Endothelial cell of umbilical vein (primary cell): Measurements from ENCODE around the gene RAD18. TPM values are rescaled to one million over a fixed set of nuclear protein-coding genes. Genes with fewer than 3 reads are reported as not detected.

Source experiments
- BruUV-seq: library from RNA; stranded (reverse); fragments of 400-500 nt; replicated peaks from 2 replicates; lab custom pipeline; 2021; lab: Mats Ljungman, UMichigan
- CTCF ChIA-PET: fragments of 300-600, 350-600 bp; sonication (Branson Sonifier 250); formaldehyde crosslinking; loops from one replicate; lab custom pipeline; 2021; ENCODE audit warnings: antibody characterized with exemption, inconsistent platforms; lab: Charles Lee
- POLR2A ChIA-PET: fragments of 300-600, 350-600 bp; sonication (Branson Sonifier 250); formaldehyde crosslinking; loops from one replicate; lab custom pipeline; 2021; ENCODE audit warnings: antibody characterized with exemption, inconsistent platforms; lab: Charles Lee
- DNase-seq: peaks from one replicate; pipeline ENCODE4 v3.0.0-alpha.2; 2011; ENCODE audit warnings: low read depth, low spot score
- FAIRE-seq: peaks from 2 replicates; lab custom pipeline; 2011; peaks lifted over from hg19 to GRCh38; lab: Jason Lieb, UNC
- H2AFZ ChIP-seq: 2 replicates; pipeline ENCODE4 v1.6.0; 2012; ENCODE audit warnings: low read depth, low read length, control low read depth, inconsistent platforms
- H3K27ac ChIP-seq: 2 replicates; pipeline ENCODE4 v1.5.1; 2011; ENCODE audit warnings: low read depth, mild to moderate bottlenecking, control low read depth, low read length, moderate library complexity; ENCODE audit not compliant: insufficient read depth
- H3K27me3 ChIP-seq, 2 experiments: 2 replicates each; pipeline versions ENCODE4 v1.6.0 to v1.6.1; 2011; ENCODE audit warnings: low read length in 2 of 2, mixed read lengths in 1 of 2; ENCODE audit not compliant: control insufficient read depth in 2 of 2, insufficient read depth in 2 of 2
- H3K36me3 ChIP-seq, 2 experiments: 2 replicates in 1 of 2; 3 replicates in 1 of 2; pipeline ENCODE4 v1.5.1; 2011; ENCODE audit warnings: low read length in 2 of 2, mild to moderate bottlenecking in 1 of 2, moderate library complexity in 1 of 2; ENCODE audit not compliant: control insufficient read depth in 2 of 2, insufficient read depth in 2 of 2; ENCODE audit errors: extremely low read depth in 1 of 2
- H3K4me1 ChIP-seq: 3 replicates; pipeline ENCODE4 v1.5.1; 2011; ENCODE audit warnings: mild to moderate bottlenecking, low read length; ENCODE audit not compliant: control insufficient read depth, insufficient read depth; ENCODE audit errors: extremely low read depth
- H3K4me2 ChIP-seq: 2 replicates; pipeline ENCODE4 v1.6.1; 2011; ENCODE audit warnings: low read length, control low read depth, mixed read lengths; ENCODE audit not compliant: insufficient read depth
- H3K4me3 ChIP-seq, 3 experiments: fragments of 200-600 bp in 1 of 3; sonication (generic), shearing (Covaris generic) in 1 of 3; replicated peaks in 1 of 3; 2 replicates each; pipeline ENCODE4 v1.5.1; 2011 to 2016; ENCODE audit warnings: control low read depth in 3 of 3, low read length in 3 of 3, mild to moderate bottlenecking in 2 of 3, inconsistent platforms in 1 of 3, low read depth in 1 of 3, moderate library complexity in 1 of 3; ENCODE audit not compliant: insufficient read depth in 1 of 3
- H3K79me2 ChIP-seq: 2 replicates; pipeline ENCODE4 v1.6.0; 2012; ENCODE audit warnings: low read length, inconsistent platforms; ENCODE audit not compliant: control insufficient read depth, insufficient read depth
- H3K9ac ChIP-seq: replicated peaks from 2 replicates; pipeline ENCODE3; 2011; ENCODE audit warnings: low read length, control low read depth; ENCODE audit not compliant: insufficient read depth; ENCODE audit errors: extremely low read depth
- H3K9me1 ChIP-seq: replicated peaks from 3 replicates; pipeline ENCODE4 v1.6.0; 2011; ENCODE audit warnings: mild to moderate bottlenecking, low read length; ENCODE audit not compliant: control insufficient read depth, insufficient read depth; ENCODE audit errors: extremely low read depth
- H3K9me3 ChIP-seq: replicated peaks from 2 replicates; pipeline ENCODE4 v1.5.1; 2012; ENCODE audit warnings: low read length, inconsistent platforms; ENCODE audit not compliant: control insufficient read depth, insufficient read depth
- H4K20me1 ChIP-seq: replicated peaks from 2 replicates; pipeline ENCODE3; 2011; ENCODE audit warnings: mild to moderate bottlenecking, low read length; ENCODE audit not compliant: control insufficient read depth, insufficient read depth; ENCODE audit errors: extremely low read depth
- EZH2 ChIP-seq: IDR thresholded peaks from 2 replicates; pipeline ENCODE4 v1.6.1; 2012; ENCODE audit warnings: borderline replicate concordance, low read depth, mild to moderate bottlenecking, moderate library complexity, low read length, inconsistent platforms; ENCODE audit not compliant: severe bottlenecking
- FOS ChIP-seq: IDR thresholded peaks from 2 replicates; pipeline ENCODE4 v1.6.1; 2011; ENCODE audit warnings: mild to moderate bottlenecking, low read length, moderate library complexity, borderline replicate concordance; ENCODE audit not compliant: insufficient read depth
- GATA2 ChIP-seq: IDR thresholded peaks from 2 replicates; pipeline ENCODE4 v1.7.0; 2011; ENCODE audit warnings: low read depth, mild to moderate bottlenecking, moderate library complexity, mixed read lengths, low read length; ENCODE audit not compliant: insufficient read length, insufficient read depth
- JUN ChIP-seq: IDR thresholded peaks from 2 replicates; pipeline ENCODE4 v1.6.1; 2011; ENCODE audit warnings: borderline replicate concordance, low read depth; ENCODE audit not compliant: insufficient read length, insufficient read depth
- MYC ChIP-seq: IDR thresholded peaks from one replicate; pipeline ENCODE4 v1.6.1; 2011; ENCODE audit warnings: mild to moderate bottlenecking, low read depth, low read length
- POLR2A ChIP-seq: IDR thresholded peaks from 2 replicates; pipeline ENCODE4 v1.6.1; 2012; ENCODE audit warnings: low read depth, mild to moderate bottlenecking, control low read depth, low read length
- POLR2AphosphoS5 ChIP-seq: IDR thresholded peaks from 2 replicates; pipeline ENCODE4 v1.6.1; 2012; ENCODE audit warnings: low read depth, mild to moderate bottlenecking, control low read depth, low read length, moderate library complexity; ENCODE audit not compliant: insufficient read depth
- dilution Hi-C: fragments of 300-500 bp; cut with MboI; formaldehyde crosslinking; loops from one replicate; pipeline ENCODE4 v1.15.0; 2019; ENCODE audit warnings: low sequenced_read_pairs; ENCODE audit not compliant: extremely low pct_ligation_motif_present
- intact Hi-C: fragments of 100-400 bp; cut with micrococcal nuclease; formaldehyde crosslinking; loops from one replicate; pipeline ENCODE4 v1.10.0; 2022
- polyA plus RNA-seq, 4 experiments: library from polyadenylated mRNA; depleted of rRNA in 3 of 4; stranded (reverse) in 3 of 4; unstranded in 1 of 4; fragments of >200 nt; gene quantifications; 2 replicates each; pipeline versions ENCODE4 v1.2.1 to v1.2.3, GENCODE V29; 2011 to 2012; ENCODE audit warnings: missing spikeins in 1 of 4
- total RNA-seq: library from RNA; stranded (reverse); gene quantifications from 2 replicates; pipeline ENCODE4 v1.2.3, GENCODE V29; 2021
- TF ChIP-seq, protein P1 (sequence below): IDR thresholded peaks from 2 replicates; pipeline ENCODE4 v1.6.1; 2011; ENCODE audit not compliant: insufficient read depth, insufficient read length
- TF ChIP-seq, protein P2 (sequence below), 2 donors: IDR thresholded peaks; 1 replicate in 1 of 2; 2 replicates in 1 of 2; pipeline ENCODE4 v1.5.1; 2011; ENCODE audit warnings: low read length in 2 of 2, mild to moderate bottlenecking in 2 of 2, moderate library complexity in 2 of 2, control low read depth in 1 of 2, inconsistent platforms in 1 of 2, low read depth in 1 of 2; ENCODE audit not compliant: insufficient read depth in 1 of 2; ENCODE audit errors: extremely low read depth in 1 of 2

The RAD18 gene
- total and polyA plus RNA-seq, 2 donors (not counting 3 experiments of a cell fraction or from before 2014, with no cell fraction given), result 7.9 to 23.8 TPM

GRCh38 chr3:8887435-8888300 lies 75.6 kb downstream of the RAD18 start:
- Histone ChIP-seq H2AFZ (no peak overlapping the region), H3K36me3 (no peaks in the 10 kb centered on the region), H3K4me1 (no peaks in the 10 kb centered on the region), H3K79me2 (no peaks in the 10 kb centered on the region), H4K20me1 (no peaks in the 10 kb centered on the region), H3K4me2 (no peak overlapping the region), H3K4me3 (no peak overlapping the region), H3K9me3 (no peaks in the 10 kb centered on the region), H3K27ac (no peak overlapping the region), H3K9ac (no peak overlapping the region), H3K27me3 (no peaks in the 10 kb centered on the region), H3K9me1 (no peaks in the 10 kb centered on the region)
- no TSS peak for BruUV-seq
- CTCF ChIA-PET, result interaction anchor here (1.0 to 1.6 kb wide), 3 partner anchors 15 to 118 kb away, joined by 5 to 6 read pairs (median 5); partner anchors contain the start of gene OXTR
- intact Hi-C loops, result no loop called here
- dilution Hi-C loops, result no loop called here
- DNase-seq, result no peak
- TF ChIP-seq JUN, result no peak
- TF ChIP-seq, protein P1, sequence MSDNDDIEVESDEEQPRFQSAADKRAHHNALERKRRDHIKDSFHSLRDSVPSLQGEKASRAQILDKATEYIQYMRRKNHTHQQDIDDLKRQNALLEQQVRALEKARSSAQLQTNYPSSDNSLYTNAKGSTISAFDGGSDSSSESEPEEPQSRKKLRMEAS, result no peak
- TF ChIP-seq POLR2AphosphoS5, result no peak
- no peak for TF ChIP-seq GATA2
- TF ChIP-seq, protein P2, sequence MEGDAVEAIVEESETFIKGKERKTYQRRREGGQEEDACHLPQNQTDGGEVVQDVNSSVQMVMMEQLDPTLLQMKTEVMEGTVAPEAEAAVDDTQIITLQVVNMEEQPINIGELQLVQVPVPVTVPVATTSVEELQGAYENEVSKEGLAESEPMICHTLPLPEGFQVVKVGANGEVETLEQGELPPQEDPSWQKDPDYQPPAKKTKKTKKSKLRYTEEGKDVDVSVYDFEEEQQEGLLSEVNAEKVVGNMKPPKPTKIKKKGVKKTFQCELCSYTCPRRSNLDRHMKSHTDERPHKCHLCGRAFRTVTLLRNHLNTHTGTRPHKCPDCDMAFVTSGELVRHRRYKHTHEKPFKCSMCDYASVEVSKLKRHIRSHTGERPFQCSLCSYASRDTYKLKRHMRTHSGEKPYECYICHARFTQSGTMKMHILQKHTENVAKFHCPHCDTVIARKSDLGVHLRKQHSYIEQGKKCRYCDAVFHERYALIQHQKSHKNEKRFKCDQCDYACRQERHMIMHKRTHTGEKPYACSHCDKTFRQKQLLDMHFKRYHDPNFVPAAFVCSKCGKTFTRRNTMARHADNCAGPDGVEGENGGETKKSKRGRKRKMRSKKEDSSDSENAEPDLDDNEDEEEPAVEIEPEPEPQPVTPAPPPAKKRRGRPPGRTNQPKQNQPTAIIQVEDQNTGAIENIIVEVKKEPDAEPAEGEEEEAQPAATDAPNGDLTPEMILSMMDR (IDR thresholded peaks at IDR 0.05; ENCODE audit: extremely low read depth in 1 of 2, insufficient read depth in 1 of 2, low read depth in 1 of 2, low read length in 2 of 2), result no peak
- no peak for TF ChIP-seq EZH2
- no peak for TF ChIP-seq FOS
- no peak for TF ChIP-seq MYC
- no peak for TF ChIP-seq POLR2A
- FAIRE-seq, result no peak
- POLR2A ChIA-PET, result no interaction called here
